ENCODE measurements around the gene RBM26.

RBM26 gene

DNA sequence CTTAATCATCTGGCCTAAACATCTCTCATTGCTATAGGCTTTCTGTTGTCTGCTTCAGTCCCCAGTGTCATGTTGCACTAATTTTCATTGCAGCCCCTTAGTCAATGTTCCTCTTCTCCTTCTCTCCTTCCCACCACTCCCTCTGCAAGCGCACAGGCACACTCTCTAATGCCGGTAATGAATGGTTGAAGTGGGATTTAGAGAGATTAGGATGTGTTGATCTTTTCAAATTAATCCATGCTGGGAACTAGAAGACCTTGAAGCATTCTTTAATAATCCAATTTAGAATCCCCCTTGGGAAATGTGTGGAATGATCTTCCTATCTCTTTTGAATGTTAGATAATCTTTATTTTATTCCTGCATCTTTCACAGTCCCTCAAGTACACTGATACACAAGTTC is 41.7 kb upstream of the RBM26 start:
- no peak overlapping the region for H3K4me3 ChIP-seq (ENCODE audit: low read depth, low read length)
- no peak for DNase-seq (ENCODE audit: low read depth)
- no peak for TF ChIP-seq CTCF (conservative IDR thresholded peaks at IDR 0.05; ENCODE audit: low read depth, low read length)

DNA sequence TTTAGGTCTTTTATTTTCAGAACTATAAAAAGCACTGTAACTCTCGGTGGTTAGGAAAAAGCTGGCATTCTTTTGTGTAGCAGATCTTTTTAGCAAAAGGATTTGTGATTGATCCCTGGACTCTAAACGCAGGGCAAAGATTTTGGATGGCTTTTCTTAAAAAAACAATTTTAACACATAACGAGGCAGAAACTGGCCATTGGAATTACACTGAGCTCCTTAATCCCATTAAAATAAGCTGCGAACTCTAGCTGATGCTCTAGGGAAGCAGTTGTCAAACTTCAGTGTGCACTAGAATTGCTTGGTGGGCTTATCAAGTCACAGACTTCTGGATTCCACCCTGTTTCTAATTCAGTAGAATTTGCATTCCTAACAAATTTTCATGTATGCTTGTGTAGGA is 41.1 kb upstream of the RBM26 start:
- no peak for TF ChIP-seq CTCF (conservative IDR thresholded peaks at IDR 0.05; ENCODE audit: low read depth, low read length)
- H3K4me3 ChIP-seq (ENCODE audit: low read depth, low read length), result no peak overlapping the region
- no peak for DNase-seq (ENCODE audit: low read depth)

- DNase-seq (ENCODE audit: low read depth), result no peak
- H3K4me3 ChIP-seq (ENCODE audit: low read depth, low read length), result no peak overlapping the region
- TF ChIP-seq CTCF (conservative IDR thresholded peaks at IDR 0.05; ENCODE audit: low read depth, low read length), result no peak
These were observed 40.1 kb upstream of the RBM26 start for GRCh38 chr13:79445968-79446645.

DNA sequence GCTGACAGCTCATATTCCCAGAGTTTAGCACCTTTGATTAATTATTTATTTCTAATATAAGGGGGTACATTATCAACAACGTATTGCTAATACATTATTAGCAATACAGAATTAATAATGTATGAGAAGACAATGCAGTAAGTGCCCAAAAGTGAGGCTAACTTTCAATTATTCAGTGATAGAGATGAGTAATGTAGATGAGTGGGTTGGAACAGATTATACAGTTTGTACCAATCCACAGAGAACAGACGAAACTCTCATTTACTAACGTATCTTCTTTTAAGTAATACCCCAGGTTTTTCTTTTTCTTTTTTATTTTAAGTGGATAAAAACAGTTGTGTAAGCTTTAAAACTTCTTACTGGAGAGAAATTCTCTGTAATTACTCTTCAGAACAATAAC is 36.7 kb upstream of the RBM26 start:
- H3K4me3 ChIP-seq (ENCODE audit: low read depth, low read length), result no peak overlapping the region

DNA sequence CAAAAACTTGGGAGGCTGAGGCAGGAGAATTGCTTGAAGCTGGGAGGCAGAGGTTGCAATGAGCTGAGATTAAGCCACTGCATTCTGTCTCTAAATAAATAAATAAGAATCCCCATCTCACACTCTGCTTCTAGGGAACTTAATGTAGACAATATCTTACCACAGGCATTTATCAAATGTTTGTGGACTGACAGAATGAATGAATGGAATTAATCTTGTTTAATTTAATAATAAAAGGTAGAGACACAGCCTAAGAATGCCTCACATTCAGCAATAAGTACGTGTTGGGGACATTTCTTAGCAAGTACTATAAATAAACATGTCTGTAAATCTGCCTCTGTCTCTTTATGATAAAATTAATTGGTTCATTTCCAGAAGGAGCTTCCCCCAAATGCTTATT is 36.2 kb upstream of the RBM26 start:
- DNase-seq (ENCODE audit: low read depth), result peak; percentile 40
- no peak for TF ChIP-seq CTCF (conservative IDR thresholded peaks at IDR 0.05; ENCODE audit: low read depth, low read length)
- H3K4me3 ChIP-seq (ENCODE audit: low read depth, low read length), result no peak overlapping the region

More for the DNA sequence above, 36.7 kb upstream of the RBM26 start:
- TF ChIP-seq CTCF (conservative IDR thresholded peaks at IDR 0.05; ENCODE audit: low read depth, low read length), result no peak
- no peak for DNase-seq (ENCODE audit: low read depth)

DNA sequence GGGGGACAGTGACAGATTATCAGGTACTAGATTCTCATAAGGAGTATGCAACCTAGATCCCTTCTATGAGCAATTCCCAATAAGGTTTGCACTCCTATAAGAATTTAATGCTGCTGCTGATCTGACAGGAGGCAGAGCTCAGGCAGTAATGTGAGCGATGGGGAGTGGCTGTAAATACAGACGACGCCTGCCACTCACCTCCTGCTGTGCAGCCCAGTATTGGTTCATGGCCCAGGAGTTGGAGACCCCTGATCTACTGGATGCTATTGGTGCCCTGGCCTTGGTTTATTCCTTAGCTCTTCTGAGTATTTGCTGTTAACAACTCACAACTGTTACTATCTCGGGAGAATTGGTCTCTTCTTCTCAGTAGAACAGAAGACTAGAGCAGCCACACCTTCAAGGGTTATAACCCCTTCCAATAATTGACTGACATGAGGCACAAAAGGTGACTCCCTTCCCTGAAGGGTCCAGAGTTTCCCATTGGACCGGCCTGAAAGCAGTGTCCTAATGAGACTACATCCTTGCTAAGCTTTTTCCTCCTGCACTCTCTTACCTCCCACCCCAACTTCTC is 35.0 kb upstream of the RBM26 start:
- DNase-seq (ENCODE audit: low read depth), result no peak
- no peak for TF ChIP-seq CTCF (conservative IDR thresholded peaks at IDR 0.05; ENCODE audit: low read depth, low read length)
- H3K4me3 ChIP-seq (ENCODE audit: low read depth, low read length), result no peak overlapping the region

DNA sequence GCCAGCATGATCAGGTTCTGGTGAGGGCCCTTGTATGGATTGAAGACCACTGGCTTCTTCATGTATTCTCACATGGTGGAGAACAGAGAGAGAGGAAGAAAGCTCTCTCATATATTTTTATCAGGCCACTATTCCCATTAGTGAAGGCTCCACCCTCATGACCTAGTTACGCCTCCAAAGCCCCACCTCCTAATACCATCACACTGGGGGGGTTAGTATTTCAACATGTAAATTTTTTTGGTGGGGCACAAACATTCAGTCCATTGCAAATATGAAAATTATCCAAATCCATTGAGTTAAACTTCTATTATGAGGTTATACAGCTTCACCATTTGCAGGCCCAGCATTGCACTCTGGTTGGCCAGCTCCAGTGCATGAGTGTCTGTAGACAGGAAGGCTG is 33.2 kb upstream of the RBM26 start:
- no peak overlapping the region for H3K4me3 ChIP-seq (ENCODE audit: low read depth, low read length)
- DNase-seq (ENCODE audit: low read depth), result no peak
- no peak for TF ChIP-seq CTCF (conservative IDR thresholded peaks at IDR 0.05; ENCODE audit: low read depth, low read length)

Measured in choroid plexus epithelial cell (primary cell).